B cell (primary cell): Measurements from ENCODE around the gene POLK. TPM values are rescaled to one million over a fixed set of nuclear protein-coding genes. Genes with fewer than 3 reads are reported as not detected.

Experiments
- ATAC-seq: fragments of 200-7000 bp; cut with Tn5 transposase; one replicate; pipeline ENCODE4 v1.10.0; 2021; ENCODE audit warnings: low read depth, mild to moderate bottlenecking, moderate number of reproducible peaks, moderate library complexity
- CTCF ChIA-PET: fragments of 350-600 bp; sonication (Branson Sonifier 250); formaldehyde crosslinking; loops from one replicate; lab custom pipeline; 2021; ENCODE audit warnings: antibody characterized with exemption, inconsistent platforms; lab: Charles Lee
- POLR2A ChIA-PET: fragments of 350-600 bp; sonication (Branson Sonifier 250); formaldehyde crosslinking; loops from one replicate; lab custom pipeline; 2021; ENCODE audit warnings: antibody characterized with exemption; lab: Charles Lee
- DNase-seq: peaks from one replicate; pipeline ENCODE4 v3.0.0; 2013
- H2AFZ ChIP-seq: 2 replicates; pipeline ENCODE4 v1.6.1; 2012; ENCODE audit warnings: mild to moderate bottlenecking, low read depth, low read length; ENCODE audit not compliant: insufficient read depth, poor library complexity, severe bottlenecking
- H3K27ac ChIP-seq, 2 donors: 1 replicate in 1 of 2; 2 replicates in 1 of 2; pipeline ENCODE4 v1.5.1; 2012 to 2013; ENCODE audit warnings: low read length in 2 of 2, mild to moderate bottlenecking in 2 of 2, moderate library complexity in 1 of 2
- H3K27me3 ChIP-seq, 4 experiments: fragments of 200-600 bp in 1 of 4; sonication (generic) in 1 of 4; replicated peaks in 1 of 4; 1 replicate in 2 of 4; 2 replicates in 2 of 4; pipeline versions ENCODE4 v1.6.1 to v1.7.0; 2013 to 2016; ENCODE audit warnings: low read length in 3 of 4, mild to moderate bottlenecking in 2 of 4, mixed read lengths in 1 of 4, moderate library complexity in 1 of 4; ENCODE audit not compliant: insufficient read depth in 4 of 4, control insufficient read depth in 3 of 4; ENCODE audit errors: control extremely low read depth in 1 of 4
- H3K36me3 ChIP-seq, 2 experiments: replicated peaks in 1 of 2; 1 replicate in 1 of 2; 2 replicates in 1 of 2; pipeline versions ENCODE4 v1.6.1 to v1.7.1; 2013; ENCODE audit warnings: low read length in 1 of 2; ENCODE audit not compliant: insufficient read depth in 2 of 2, control insufficient read depth in 1 of 2; ENCODE audit errors: control extremely low read depth in 1 of 2, extremely low read depth in 1 of 2
- H3K4me1 ChIP-seq, 2 donors: fragments of 200-600 bp in 1 of 2; sonication (generic) in 1 of 2; 1 replicate in 1 of 2; 2 replicates in 1 of 2; pipeline versions ENCODE4 v1.5.1 to v1.6.1; 2013 to 2017; ENCODE audit warnings: low read length in 2 of 2; ENCODE audit not compliant: control insufficient read depth in 2 of 2, insufficient read depth in 2 of 2
- H3K4me2 ChIP-seq: replicated peaks from 2 replicates; pipeline ENCODE3; 2012; ENCODE audit warnings: mild to moderate bottlenecking, low read depth, low read length; ENCODE audit not compliant: poor library complexity, severe bottlenecking
- H3K4me3 ChIP-seq, 5 experiments: fragments of 200-600 bp in 1 of 5; sonication (generic) in 1 of 5; 1 replicate in 3 of 5; 2 replicates in 2 of 5; pipeline versions ENCODE4 v1.5.1 to v1.7.0; 2011 to 2016; ENCODE audit warnings: low read length in 4 of 5, mild to moderate bottlenecking in 4 of 5, low read depth in 2 of 5, control low read depth in 1 of 5, moderate library complexity in 1 of 5; ENCODE audit not compliant: insufficient read depth in 1 of 5; ENCODE audit errors: control extremely low read depth in 1 of 5, extremely low read depth in 1 of 5
- H3K79me2 ChIP-seq: fragments of 200-600 bp; sonication (generic); one replicate; pipeline ENCODE4 v1.6.0; 2016; ENCODE audit warnings: low read length; ENCODE audit not compliant: control insufficient read depth, insufficient read depth
- H3K9ac ChIP-seq: fragments of 200-600 bp; sonication (generic); 2 replicates; pipeline ENCODE4 v1.6.1; 2017; ENCODE audit warnings: mild to moderate bottlenecking, low read length, moderate library complexity
- H3K9me3 ChIP-seq, 3 donors: one replicate each; pipeline versions ENCODE4 v1.6.1 to v1.7.1; 2013; ENCODE audit warnings: low read length in 2 of 3; ENCODE audit not compliant: control insufficient read depth in 2 of 3, insufficient read depth in 1 of 3; ENCODE audit errors: control extremely low read depth in 1 of 3
- H4K20me1 ChIP-seq: 2 replicates; pipeline ENCODE4 v1.6.0; 2012; ENCODE audit warnings: mild to moderate bottlenecking, low read length; ENCODE audit not compliant: insufficient read depth, control insufficient read depth, poor library complexity, severe bottlenecking
- H3K27ac Mint-ChIP-seq: one replicate; pipeline ENCODE4 v1.8.0; 2021; ENCODE audit warnings: mixed read lengths
- H3K27me3 Mint-ChIP-seq: one replicate; pipeline ENCODE4 v1.8.0; 2021; ENCODE audit warnings: mixed read lengths
- H3K4me1 Mint-ChIP-seq: one replicate; pipeline ENCODE4 v1.8.0; 2021; ENCODE audit warnings: mixed read lengths
- H3K4me3 Mint-ChIP-seq: one replicate; pipeline ENCODE4 v1.8.0; 2021; ENCODE audit warnings: mixed read lengths
- H3K9me3 Mint-ChIP-seq: one replicate; pipeline ENCODE4 v1.8.0; 2022; ENCODE audit warnings: mixed read lengths; ENCODE audit not compliant: insufficient read depth
- CTCF ChIP-seq: fragments of 200-600 bp; IDR thresholded peaks from one replicate; pipeline ENCODE4 v1.8.0; 2022; ENCODE audit warnings: antibody characterized with exemption, mild to moderate bottlenecking
- EZH2 ChIP-seq: IDR thresholded peaks from 2 replicates; pipeline ENCODE4 v1.6.1; 2012; ENCODE audit warnings: borderline replicate concordance, low read depth, mild to moderate bottlenecking, moderate library complexity, low read length; ENCODE audit not compliant: insufficient read depth, poor library complexity, severe bottlenecking
- WGBS: methylation state at CpG from one replicate; pipeline ENCODE4 v1.1.5; 2013; ENCODE audit warnings: missing lambda C conversion rate; ENCODE audit not compliant: insufficient coverage; 5-methylcytosine and 5-hydroxymethylcytosine counted together
- intact Hi-C: fragments of 100-400 bp; cut with micrococcal nuclease; formaldehyde crosslinking; loops from one replicate; pipeline ENCODE4 v1.10.0; 2022
- polyA plus RNA-seq: library from polyadenylated mRNA; depleted of rRNA; stranded (reverse); fragments of >200 nt; gene quantifications from 2 replicates; pipeline ENCODE4 v1.2.3, GENCODE V29; 2012
- total RNA-seq, 2 donors: library from RNA; stranded (reverse); fragments of 120-200 nt in 1 of 2; gene quantifications; 1 replicate in 1 of 2; 2 replicates in 1 of 2; pipeline versions ENCODE4 v1.2.3 to v1.2.4, GENCODE V29; 2013 to 2022

The POLK gene
- total and polyA plus RNA-seq, 2 donors (not counting 1 experiment from before 2014, with no cell fraction given) = 13.8 to 41.6 TPM

GRCh38 chr5:75600535-75600934 lies 88.8 kb downstream of the POLK start:
- Histone ChIP-seq H3K36me3 (peaks cover 8 to 18% of the 10 kb centered on the region in 2 experiments), H3K4me3 (no peak overlapping the region), H3K4me2 (no peak overlapping the region), H3K27ac (no peak overlapping the region), H3K9ac (no peak overlapping the region), H3K27me3 (no peaks in the 10 kb centered on the region), H4K20me1 (no peaks in the 10 kb centered on the region), H3K4me1 (no peaks in the 10 kb centered on the region), H3K9me3 (no peaks in the 10 kb centered on the region), H2AFZ (no peak overlapping the region), H3K79me2 (no peaks in the 10 kb centered on the region)
- intact Hi-C loops = no loop called here
- ChIA-PET POLR2A (no interaction called here), CTCF (no interaction called here)
- H3K4me1 Mint-ChIP-seq = no peaks in the 10 kb centered on the region
- H3K4me3 Mint-ChIP-seq = no peak overlapping the region
- no peak overlapping the region for H3K27ac Mint-ChIP-seq
- H3K27me3 Mint-ChIP-seq = no peaks in the 10 kb centered on the region
- DNase-seq (no peak), ATAC-seq (no peak)
- no peaks in the 10 kb centered on the region for H3K9me3 Mint-ChIP-seq
- no peak for TF ChIP-seq CTCF
- TF ChIP-seq EZH2 = no peak

GRCh38 chr5:75601567-75601966 lies 89.9 kb downstream of the POLK start:
- H3K36me3 ChIP-seq = peaks cover 7 to 12% of the 10 kb centered on the region in 2 experiments
- H3K9me3 ChIP-seq = no peaks in the 10 kb centered on the region
- ChIA-PET POLR2A (no interaction called here), CTCF (no interaction called here)
- no peaks in the 10 kb centered on the region for H3K79me2 ChIP-seq
- H3K4me3 ChIP-seq = no peak overlapping the region
- no peak overlapping the region for H2AFZ ChIP-seq
- ATAC-seq (no peak), DNase-seq (no peak)
- Mint-ChIP-seq H3K27ac (no peak overlapping the region), H3K9me3 (no peaks in the 10 kb centered on the region), H3K4me1 (peaks cover under 1% of the 10 kb centered on the region), H3K27me3 (no peaks in the 10 kb centered on the region), H3K4me3 (no peak overlapping the region)
- WGBS = 100% methylated on average over 1 of the region's 1 CpG
- intact Hi-C loops = no loop called here
- no peaks in the 10 kb centered on the region for H3K27me3 ChIP-seq
- no peak overlapping the region for H3K4me2 ChIP-seq
- no peak overlapping the region for H3K27ac ChIP-seq
- no peaks in the 10 kb centered on the region for H4K20me1 ChIP-seq
- no peak overlapping the region for H3K9ac ChIP-seq
- TF ChIP-seq EZH2 = no peak
- no peak for TF ChIP-seq CTCF
- H3K4me1 ChIP-seq = no peaks in the 10 kb centered on the region
